Measurements from ENCODE around the gene MBOAT2.
"Not testable (repeated sequence)": the region's sequence is repeated elsewhere in the genome, so short reads cannot be mapped to it uniquely, and the experiment has no call there.

Gene MBOAT2

DNA sequence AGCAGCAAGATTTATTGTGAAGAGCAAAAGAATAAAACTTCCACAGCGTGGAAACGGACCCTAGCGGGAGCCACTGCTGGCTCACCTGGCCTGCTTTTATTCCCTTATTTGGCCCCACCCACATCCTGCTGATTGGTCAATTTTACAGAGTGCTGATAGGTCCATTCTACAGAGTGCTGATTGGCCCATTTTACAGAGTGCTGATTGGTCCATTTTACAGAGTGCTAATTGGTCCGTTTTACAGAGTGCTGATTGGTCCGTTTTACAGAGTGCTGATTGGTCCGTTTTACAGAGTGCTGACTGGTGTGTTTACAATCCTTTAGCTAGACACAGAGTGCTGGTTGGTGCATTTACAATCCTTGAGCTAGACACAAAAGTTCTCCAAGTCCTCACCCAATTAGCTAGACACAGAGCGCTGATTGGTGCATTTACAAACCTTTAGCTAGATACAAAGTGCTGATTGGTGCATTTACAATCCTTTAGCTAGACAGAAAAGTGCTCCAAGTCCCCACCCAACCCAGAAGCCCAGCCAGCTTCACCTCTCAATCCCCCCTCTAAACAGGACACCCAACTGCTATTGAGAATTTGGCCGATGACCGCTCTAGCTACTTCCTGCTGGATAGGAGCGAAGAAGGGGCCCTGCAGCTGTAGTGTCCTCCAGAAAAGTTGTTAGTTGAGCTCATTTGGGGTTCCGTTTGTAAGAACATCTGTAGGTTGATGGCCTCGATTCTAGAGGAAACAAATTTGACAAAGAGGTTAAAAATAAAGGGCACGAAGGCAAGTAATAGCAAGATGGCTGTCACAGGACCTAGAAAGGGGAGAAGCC is 108.2 kb downstream of the MBOAT2 start:
- DNase-seq (ENCODE audit: low spot score): not testable (repeated sequence)

GRCh38 chr2:8893978-8894820 is 109.3 kb downstream of the MBOAT2 start:
- no peak for DNase-seq (ENCODE audit: low spot score)

DNA sequence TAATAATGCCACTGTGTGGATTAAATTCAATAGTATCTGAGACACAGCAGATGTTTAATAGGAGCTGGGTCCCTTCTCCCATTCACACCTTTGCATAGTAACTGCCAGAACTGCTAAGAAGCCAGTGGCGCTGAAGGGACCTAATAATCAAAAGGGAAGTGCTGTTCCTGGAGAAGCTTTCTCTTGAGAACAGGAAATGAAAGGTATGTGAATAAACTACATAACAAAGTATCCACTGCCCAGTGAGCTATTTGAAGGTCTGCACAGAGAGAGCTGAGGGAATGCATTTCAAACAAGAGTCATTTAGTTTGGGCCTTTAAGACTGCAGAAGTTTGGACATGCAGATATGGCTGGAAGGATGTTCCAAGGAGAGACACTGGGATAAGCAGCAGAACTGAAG is 110.0 kb downstream of the MBOAT2 start:
- DNase-seq (ENCODE audit: low spot score): no peak

GRCh38 chr2:8892111-8892510 is 111.4 kb downstream of the MBOAT2 start:
- DNase-seq (ENCODE audit: low spot score): no peak

- no peak for DNase-seq (ENCODE audit: low spot score)
Measured at GRCh38 chr2:8889978-8890377, 113.5 kb downstream of the MBOAT2 start.

DNA sequence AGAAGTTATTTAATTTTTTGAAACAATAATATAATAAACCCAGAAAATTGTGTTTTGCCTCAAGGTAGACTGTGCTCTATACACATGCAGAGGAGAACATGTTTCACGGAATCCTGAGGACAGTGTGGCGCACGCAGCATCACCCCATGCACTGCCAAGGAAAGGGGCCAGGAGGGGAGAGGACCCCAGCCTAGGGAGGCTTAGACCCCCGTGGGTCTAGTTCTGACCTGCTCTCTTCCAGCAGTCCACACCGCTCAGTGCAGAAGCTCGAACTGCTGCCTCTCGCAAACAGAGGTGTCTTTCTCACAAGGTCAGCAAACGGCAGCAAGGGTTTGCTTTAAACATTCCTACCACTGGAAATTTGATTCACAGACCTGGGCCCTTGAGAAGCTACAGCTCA is 114.5 kb downstream of the MBOAT2 start:
- DNase-seq (ENCODE audit: low spot score): no peak

DNA sequence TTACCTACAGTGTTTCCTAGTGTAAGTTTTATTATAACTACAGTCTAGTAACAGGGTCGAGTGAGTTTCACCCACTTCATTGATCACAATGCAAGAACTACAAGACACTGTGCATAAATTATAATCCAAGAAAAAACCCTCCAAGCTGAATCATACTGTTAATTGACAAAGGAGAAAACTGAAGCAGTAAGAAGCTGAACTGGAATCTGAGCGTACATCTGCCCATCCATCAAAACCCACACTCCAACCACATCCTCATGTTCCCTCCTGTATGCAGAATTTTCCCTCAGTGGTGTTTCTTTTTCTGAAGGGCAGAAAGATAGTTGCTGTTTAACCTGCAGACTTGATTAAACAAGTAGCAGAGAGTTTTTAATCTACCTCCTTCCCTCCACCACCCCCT is 116.6 kb downstream of the MBOAT2 start:
- no peak for DNase-seq (ENCODE audit: low spot score)

GRCh38 chr2:8886202-8886518 is 117.3 kb downstream of the MBOAT2 start:
- no peak for DNase-seq (ENCODE audit: low spot score)

DNA sequence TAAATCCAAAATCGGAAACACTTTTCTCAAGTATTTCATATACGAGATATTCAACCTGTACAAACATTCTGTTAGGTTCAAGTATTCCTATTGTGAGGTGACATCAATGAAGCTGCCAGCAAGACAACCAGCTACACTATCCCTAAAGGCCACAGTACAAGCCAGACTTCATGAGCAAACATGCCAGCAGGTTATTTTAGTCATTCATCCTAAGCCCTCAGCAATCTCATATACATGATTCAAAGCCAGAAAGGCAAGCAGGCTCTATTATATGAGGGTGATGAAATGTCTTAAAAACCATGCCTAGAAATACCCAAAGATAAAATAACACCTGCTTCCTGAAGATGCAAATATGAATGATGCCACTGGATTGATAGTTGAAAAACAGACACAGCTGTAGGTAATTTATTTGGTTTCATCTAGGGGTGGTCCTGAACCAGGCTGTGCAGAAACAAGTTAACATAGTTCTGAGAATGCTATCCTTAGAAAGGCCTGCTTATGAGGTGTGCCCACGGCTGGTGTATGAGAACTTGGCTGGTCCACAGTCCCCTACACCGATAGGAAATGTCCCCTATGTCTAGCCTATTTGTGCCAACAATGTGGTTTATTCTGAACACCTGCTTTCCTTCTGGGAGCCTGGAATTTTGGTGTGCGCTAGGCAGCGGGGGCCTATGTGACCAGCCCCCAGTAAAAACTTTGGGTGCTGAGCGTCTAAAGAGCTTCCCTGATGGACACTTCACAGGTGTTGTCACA is 117.9 kb downstream of the MBOAT2 start:
- no peak for DNase-seq (ENCODE audit: low spot score)

- DNase-seq (ENCODE audit: low spot score): no peak
Measured at GRCh38 chr2:8884812-8885211, 118.7 kb downstream of the MBOAT2 start.

- DNase-seq (ENCODE audit: low spot score): no peak
Measured at GRCh38 chr2:8882094-8882493, 121.4 kb downstream of the MBOAT2 start.

DNA sequence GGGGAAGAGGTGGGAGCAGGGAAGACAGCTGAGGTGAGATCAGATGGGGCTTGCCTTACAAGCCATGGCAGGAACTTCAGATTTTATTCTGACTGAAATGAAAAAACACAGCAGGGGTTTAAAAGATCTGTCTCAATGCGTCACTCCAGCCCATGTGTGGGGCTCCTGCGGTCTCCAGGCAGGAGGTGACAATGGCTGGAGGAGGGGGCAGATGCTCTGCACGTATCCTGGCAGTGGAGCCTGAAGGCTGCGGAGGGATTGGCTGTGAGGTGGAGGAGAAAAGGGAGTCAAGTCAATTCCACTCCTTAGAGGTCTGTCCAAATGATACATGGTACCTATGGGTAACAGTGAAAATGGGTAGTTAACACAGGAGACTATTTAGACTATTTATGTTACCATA is 125.6 kb downstream of the MBOAT2 start:
- no peak for DNase-seq (ENCODE audit: low spot score)

- no peak for DNase-seq (ENCODE audit: low spot score)
Measured at GRCh38 chr2:8877332-8877731, 126.2 kb downstream of the MBOAT2 start.

GRCh38 chr2:8876628-8877027 is 126.9 kb downstream of the MBOAT2 start:
- DNase-seq (ENCODE audit: low spot score): no peak

- DNase-seq (ENCODE audit: low spot score): peak; percentile 56
Measured at GRCh38 chr2:8872821-8873432, 130.6 kb downstream of the MBOAT2 start.

DNA sequence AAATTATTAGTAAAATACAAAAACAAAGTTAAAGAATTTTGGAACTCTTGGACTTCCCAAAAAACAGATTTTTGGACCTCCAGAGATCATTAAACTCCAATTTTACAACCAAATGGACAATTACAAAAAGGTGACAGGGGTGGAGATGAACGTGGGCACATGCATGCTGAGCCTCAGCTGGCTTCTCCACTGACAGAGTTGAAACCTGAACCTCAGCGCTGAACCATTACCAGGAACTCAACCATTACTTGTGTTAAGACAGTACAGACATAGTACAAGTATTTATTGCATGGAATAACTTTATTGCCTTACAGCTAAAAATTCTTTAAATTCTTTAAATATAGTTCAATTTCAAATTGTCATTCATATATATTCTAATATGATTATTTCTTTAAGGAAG is 133.0 kb downstream of the MBOAT2 start:
- DNase-seq (ENCODE audit: low spot score): no peak

DNA sequence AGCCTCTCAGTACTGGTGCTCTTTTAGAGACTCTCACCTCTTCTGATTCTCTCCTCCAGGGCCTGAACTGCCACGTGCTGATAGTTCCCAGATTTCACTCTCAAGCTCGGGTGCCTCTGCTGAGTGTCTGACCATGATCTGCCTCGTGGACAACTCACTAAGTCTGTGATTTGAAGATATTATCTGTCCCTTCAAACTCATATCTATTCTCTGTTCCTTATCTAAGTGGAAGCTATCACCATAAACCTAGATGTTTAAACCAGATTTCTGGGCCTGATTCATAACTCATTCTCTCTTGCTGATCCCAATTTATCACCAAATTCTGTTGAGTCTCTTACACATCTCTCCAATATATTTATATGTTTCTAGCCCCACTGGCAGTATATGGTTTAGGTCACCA is 136.1 kb downstream of the MBOAT2 start:
- no peak for DNase-seq (ENCODE audit: low spot score)

- DNase-seq (ENCODE audit: low spot score): no peak
Measured at GRCh38 chr2:8863331-8863953, 140.0 kb downstream of the MBOAT2 start.

DNA sequence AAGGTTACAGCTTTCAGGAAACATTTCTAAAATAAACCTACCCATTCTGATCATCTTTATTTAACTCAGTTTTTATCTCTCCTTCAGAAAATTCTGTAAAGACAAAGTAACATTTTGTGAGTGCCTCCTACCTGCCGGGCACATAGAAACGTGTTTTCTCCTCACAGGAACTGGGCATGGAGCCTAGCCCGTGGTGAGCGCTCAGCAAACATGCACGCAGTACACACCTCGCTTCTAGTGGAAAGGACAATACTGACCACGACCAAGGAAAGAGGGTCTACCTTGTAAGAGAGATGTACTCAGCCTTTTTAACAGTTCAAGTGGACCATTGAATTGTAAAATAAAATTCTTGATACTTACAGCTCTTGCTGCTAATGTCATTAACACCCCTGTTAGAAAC is 141.3 kb downstream of the MBOAT2 start:
- DNase-seq (ENCODE audit: low spot score): no peak

DNA sequence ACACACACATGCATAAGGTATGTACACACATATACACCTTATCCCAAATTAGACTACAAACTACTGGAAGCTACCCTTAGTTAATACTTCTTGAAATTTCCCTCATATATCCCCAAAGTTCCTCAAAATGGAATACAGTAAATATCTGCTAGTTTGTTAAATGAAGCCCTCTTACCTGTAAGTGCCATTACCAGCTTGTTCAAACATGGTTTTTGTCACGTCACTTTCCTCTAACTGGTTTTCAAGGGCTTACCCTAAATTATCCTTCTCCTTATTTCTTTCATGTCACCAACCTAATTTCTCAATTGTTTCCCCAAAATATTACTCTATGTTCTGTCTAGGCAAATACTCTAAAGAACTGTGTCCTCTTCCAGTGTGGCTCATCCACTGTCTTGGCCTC is 141.7 kb downstream of the MBOAT2 start:
- no peak for DNase-seq (ENCODE audit: low spot score)

DNA sequence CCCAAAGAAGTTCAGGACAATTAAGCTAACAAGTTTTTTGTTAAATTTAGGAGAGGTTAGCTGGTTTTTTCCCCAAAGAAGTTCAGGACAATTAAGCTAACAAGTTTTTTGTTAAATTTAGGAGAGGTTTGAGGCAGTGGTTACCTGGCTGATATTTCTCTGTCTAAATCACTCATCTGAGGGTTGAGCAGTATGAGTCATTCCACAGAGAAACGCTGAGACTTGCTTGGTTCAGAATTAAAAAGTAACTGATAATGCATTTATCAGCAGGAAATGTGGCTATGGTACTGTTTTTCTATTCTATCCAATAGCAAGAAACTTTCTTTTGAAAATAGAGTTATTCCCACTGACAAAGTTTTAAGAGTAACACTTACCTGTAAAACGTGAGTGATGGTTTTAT is 143.2 kb downstream of the MBOAT2 start:
- no peak for DNase-seq (ENCODE audit: low spot score)

- DNase-seq (ENCODE audit: low spot score): no peak
Measured at GRCh38 chr2:8858910-8859309, 144.6 kb downstream of the MBOAT2 start.

Data from LoVo (cell line).